UCSD-AML1 (cell line): ENCODE measurements around the gene KLHDC2.
A peak's percentile ranks its signal among the peaks of the same experiment; 100 is the strongest.
"Not testable (repeated sequence)": the region's sequence is repeated elsewhere in the genome, so short reads cannot be mapped to it uniquely, and the experiment has no call there.

Experiments used
- DNase-seq: peaks from one replicate; lab custom pipeline; 2025; ENCODE audit not compliant: unreplicated experiment; lab: John Stamatoyannopoulos, UW

KLHDC2 gene

GRCh38 chr14:49767571-49768300 is at the start of gene KLHDC2:
TSS of gene KLHDC2 (plus strand) at chr14:49768153. CDS start at chr14:49768469, 316 bp downstream.
- peak; percentile 93 for DNase-seq

GRCh38 chr14:49720744-49721143 is 47.2 kb upstream of the KLHDC2 start:
- no peak for DNase-seq

- DNase-seq: not testable (repeated sequence)
These were observed 46.1 kb upstream of the KLHDC2 start for GRCh38 chr14:49721733-49722435.

GRCh38 chr14:49727171-49727570 is 40.8 kb upstream of the KLHDC2 start:
- no peak for DNase-seq

- DNase-seq: no peak
These were observed 35.1 kb upstream of the KLHDC2 start for GRCh38 chr14:49732896-49733295.

GRCh38 chr14:49733836-49734235 is 34.1 kb upstream of the KLHDC2 start:
- no peak for DNase-seq

- DNase-seq: not testable (repeated sequence)
These were observed 32.3 kb upstream of the KLHDC2 start for GRCh38 chr14:49735669-49736068.

GRCh38 chr14:49745191-49745590 is 22.8 kb upstream of the KLHDC2 start:
- no peak for DNase-seq

GRCh38 chr14:49746476-49746875 is 21.5 kb upstream of the KLHDC2 start:
- not testable (repeated sequence) for DNase-seq

- DNase-seq: no peak
These were observed 13.3 kb upstream of the KLHDC2 start for GRCh38 chr14:49754570-49755097.

- no peak for DNase-seq
These were observed 12.6 kb upstream of the KLHDC2 start for GRCh38 chr14:49755378-49755777.

GRCh38 chr14:49761839-49762551 is 6.0 kb upstream of the KLHDC2 start:
- no peak for DNase-seq

- no peak for DNase-seq
These were observed 1.1 kb upstream of the KLHDC2 start for GRCh38 chr14:49766839-49767238.

- no peak for DNase-seq
These were observed 733 bp upstream of the KLHDC2 start for GRCh38 chr14:49767270-49767570.

GRCh38 chr14:49768301-49769121 is 558 bp downstream of the KLHDC2 start:
- DNase-seq: peak; percentile 65

- DNase-seq: no peak
These were observed 1.2 kb downstream of the KLHDC2 start for GRCh38 chr14:49769171-49769570.

GRCh38 chr14:49769581-49770211 is 1.7 kb downstream of the KLHDC2 start:
- no peak for DNase-seq

GRCh38 chr14:49770212-49770817 is 2.4 kb downstream of the KLHDC2 start:
- DNase-seq: no peak

GRCh38 chr14:49771691-49772090 is 3.7 kb downstream of the KLHDC2 start:
- not testable (repeated sequence) for DNase-seq

GRCh38 chr14:49774106-49774505 is 6.2 kb downstream of the KLHDC2 start:
- no peak for DNase-seq
